K562 (cell line): ENCODE results near the gene MYL11. TPM values are rescaled to one million over a fixed set of nuclear protein-coding genes. Genes with fewer than 3 reads are reported as not detected.

ENCODE experiments used
- ATAC-seq: fragments of 200-7000 bp; cut with Tn5 transposase; 3 replicates; pipeline ENCODE4 v1.9.1; 2020; ENCODE audit warnings: moderate library complexity
- BruUV-seq: library from RNA; stranded (reverse); fragments of 400-500 nt; replicated peaks from 2 replicates; lab custom pipeline; 2021; lab: Mats Ljungman, UMichigan
- CTCF ChIA-PET: fragments of 300-600 bp; formaldehyde crosslinking; extraction: SDS; loops from one replicate; lab custom pipeline; 2021; ENCODE audit warnings: low intra/inter-chr PET ratio; lab: Yijun Ruan, JAX
- POLR2A ChIA-PET: fragments of 300-600, 350-650 bp; sonication (Branson Sonifier 250); formaldehyde crosslinking; extraction: SDS; loops from one replicate; lab custom pipeline; 2021; ENCODE audit warnings: antibody characterized with exemption, inconsistent platforms; lab: Yijun Ruan, JAX
- DNase-seq, 4 experiments: peaks; one replicate each; pipeline versions ENCODE4 v3.0.0 to v3.0.0-alpha.2; 2011 to 2018; ENCODE audit warnings: low spot score in 3 of 4, mixed read lengths in 3 of 4; ENCODE audit errors: extremely low read depth in 1 of 4
- FAIRE-seq: peaks from 2 replicates; lab custom pipeline; 2011; peaks lifted over from hg19 to GRCh38; lab: Jason Lieb, UNC
- H2AFZ ChIP-seq: 2 replicates; pipeline ENCODE4 v1.6.0; 2011; ENCODE audit warnings: low read depth, low read length, control low read depth, inconsistent platforms
- H3K27ac ChIP-seq: fragments of 200-600 bp; 3 replicates; pipeline ENCODE4 v1.8.0; 2011; ENCODE audit warnings: low read depth, mild to moderate bottlenecking, control low read depth, inconsistent platforms, low read length, moderate library complexity, mixed read lengths; ENCODE audit errors: extremely low read depth
- H3K27me3 ChIP-seq, 2 experiments: fragments of 300-600 bp in 1 of 2; 2 replicates in 1 of 2; 3 replicates in 1 of 2; pipeline versions ENCODE4 v1.6.0 to v1.8.0; 2011; ENCODE audit warnings: inconsistent platforms in 2 of 2, low read length in 2 of 2, mild to moderate bottlenecking in 1 of 2, mixed read lengths in 1 of 2, moderate library complexity in 1 of 2; ENCODE audit not compliant: control insufficient read depth in 2 of 2, insufficient read depth in 2 of 2
- H3K36me3 ChIP-seq: fragments of 300-600 bp; 3 replicates; pipeline ENCODE4 v1.8.0; 2011; ENCODE audit warnings: mild to moderate bottlenecking, low read length, inconsistent platforms; ENCODE audit not compliant: control insufficient read depth, insufficient read depth
- H3K4me1 ChIP-seq, 2 experiments: fragments of 200-600 bp in 1 of 2; replicated peaks in 1 of 2; 2 replicates in 1 of 2; 3 replicates in 1 of 2; pipeline versions ENCODE4 v1.5.1 to v1.8.0; 2011; ENCODE audit warnings: inconsistent platforms in 2 of 2, low read length in 2 of 2, mild to moderate bottlenecking in 1 of 2, mixed read lengths in 1 of 2, moderate library complexity in 1 of 2; ENCODE audit not compliant: control insufficient read depth in 2 of 2, insufficient read depth in 2 of 2
- H3K4me2 ChIP-seq: 2 replicates; pipeline ENCODE4 v1.6.1; 2011; ENCODE audit warnings: low read length, control low read depth, inconsistent platforms, mixed read lengths; ENCODE audit not compliant: insufficient read depth
- H3K4me3 ChIP-seq: fragments of 200-600 bp; sonication (generic), shearing (Covaris generic); 2 replicates; pipeline ENCODE4 v1.5.1; 2016; ENCODE audit warnings: control low read depth, inconsistent platforms
- H3K79me2 ChIP-seq: fragments of 200-600 bp; 3 replicates; pipeline ENCODE4 v1.8.0; 2011; ENCODE audit warnings: low read length, inconsistent platforms; ENCODE audit not compliant: control insufficient read depth, insufficient read depth
- H3K9ac ChIP-seq, 2 experiments: 2 replicates each; pipeline versions ENCODE4 v1.6.0 to v1.6.1; 2011; ENCODE audit warnings: low read depth in 2 of 2, low read length in 2 of 2, control low read depth in 1 of 2, inconsistent platforms in 1 of 2, mild to moderate bottlenecking in 1 of 2, mixed read lengths in 1 of 2; ENCODE audit not compliant: insufficient read depth in 1 of 2
- H3K9me1 ChIP-seq: one replicate; pipeline ENCODE4 v1.6.0; 2011; ENCODE audit warnings: inconsistent platforms, mild to moderate bottlenecking, low read length, moderate library complexity; ENCODE audit not compliant: control insufficient read depth, insufficient read depth
- H3K9me3 ChIP-seq: replicated peaks from 2 replicates; pipeline ENCODE4 v1.5.1; 2011; ENCODE audit warnings: low read depth, low read length, inconsistent platforms; ENCODE audit not compliant: control insufficient read depth, insufficient read depth
- H4K20me1 ChIP-seq: replicated peaks from 2 replicates; pipeline ENCODE4 v1.6.1; 2011; ENCODE audit warnings: low read length, inconsistent platforms, mixed read lengths; ENCODE audit not compliant: control insufficient read depth, insufficient read depth
- FOXK1 ChIP-seq: sonication (generic); formaldehyde crosslinking; IDR thresholded peaks from 2 replicates; pipeline ENCODE4 v1.8.0; 2022; ENCODE audit warnings: missing genetic modification reagents, mild to moderate bottlenecking, borderline replicate concordance
- KAT7 ChIP-seq: sonication (generic); formaldehyde crosslinking; IDR thresholded peaks from 2 replicates; pipeline ENCODE4 v1.8.0; 2022; ENCODE audit warnings: missing genetic modification reagents, mild to moderate bottlenecking, borderline replicate concordance
- POLR2A ChIP-seq: fragments of 450-650 bp; conservative IDR thresholded peaks from 2 replicates; pipeline ENCODE4 v1.6.1; 2016
- ZNF830 ChIP-seq: fragments of 250-450 bp; sonication (Bioruptor Pico); IDR thresholded peaks from 2 replicates; pipeline ENCODE4 v1.5.0; 2021; ENCODE audit warnings: mild to moderate bottlenecking
- WGBS: fragments of 100-300 bp; shearing (Covaris generic); methylation state at CpG from one replicate; pipeline ENCODE4 v1.1.6; 2016; ENCODE audit warnings: low coverage, mixed read lengths; ENCODE audit not compliant: insufficient coverage; ENCODE audit errors: missing lambda C conversion rate; 5-methylcytosine and 5-hydroxymethylcytosine counted together
- in situ Hi-C: fragments of 300-500 bp; cut with MboI; formaldehyde crosslinking; loops from 4 replicates; pipeline ENCODE4 v1.15.0; 2018; ENCODE audit warnings: inconsistent platforms, mixed read lengths
- intact Hi-C: fragments of 100-400 bp; cut with micrococcal nuclease; formaldehyde crosslinking; loops from 2 replicates; pipeline ENCODE4 v1.14.2; 2022
- polyA plus RNA-seq, 8 experiments: library from polyadenylated mRNA; depleted of rRNA in 4 of 8; stranded (reverse) in 5 of 8; unstranded in 3 of 8; fragments of >200 nt; fragmentation: Nextera tagmentation in 2 of 8; fragmentation: Illumina TruSeq in 1 of 8; extraction: Ambion mirVana in 2 of 8; extraction: Trizol in 1 of 8; gene quantifications; 2 replicates each; pipeline versions ENCODE4 v1.2.1 to v1.2.3, GENCODE V29; 2011 to 2014; ENCODE audit warnings: inconsistent platforms in 1 of 8, missing spikeins in 1 of 8
- small RNA-seq: library from RNA; depleted of rRNA; stranded (forward); fragments of <200 nt; gene quantifications from one replicate; pipeline ENCODE3, GENCODE V24; 2014
- total RNA-seq, 7 experiments: library from RNA; depleted of rRNA in 6 of 7; stranded (reverse); fragments of >200 nt in 6 of 7; fragmentation: Illumina TruSeq in 2 of 7; extraction: Trizol in 2 of 7; gene quantifications; 2 replicates each; pipeline versions ENCODE4 v1.2.1 to v1.2.3, GENCODE V29; 2011 to 2021; ENCODE audit warnings: low replicate concordance in 1 of 7

The MYL11 gene
- total and polyA plus RNA-seq, 9 of the 15 experiments (the other 6 are each of a cell fraction or from before 2014, with no cell fraction given): 0.31 to 1.5 (median 0.73) TPM; not detected in 4

DNA sequence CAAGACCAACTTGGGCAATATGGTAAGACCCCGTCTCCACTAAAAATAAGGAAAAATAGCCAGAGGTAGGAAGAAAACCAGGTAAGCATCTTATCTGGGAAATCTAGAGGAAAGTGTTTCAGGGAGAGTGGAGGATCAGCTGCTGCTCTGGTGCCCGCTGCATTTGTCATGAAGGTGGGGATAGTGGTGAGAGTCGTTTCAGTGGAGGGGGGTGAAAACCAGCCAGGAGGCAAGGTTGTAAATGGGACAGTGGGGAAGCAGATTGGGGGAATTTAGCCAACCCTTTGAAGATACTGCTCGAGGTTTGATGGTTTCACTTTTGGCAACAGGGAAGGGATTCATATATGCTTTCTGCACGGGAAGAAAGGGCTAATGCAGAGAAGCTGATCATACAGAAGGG lies 46.4 kb downstream of the MYL11 start:
- CTCF ChIA-PET: no interaction called here
- H3K4me2 ChIP-seq: no peak overlapping the region
- WGBS: 84% methylated on average over 5 of the region's 5 CpGs
- intact Hi-C loops: no loop called here
- in situ Hi-C loops: no loop called here
- H3K36me3 ChIP-seq: peaks cover 79% of the 10 kb centered on the region
- H3K9me1 ChIP-seq: no peaks in the 10 kb centered on the region
- H3K9ac ChIP-seq: no peak overlapping the region
- TF ChIP-seq KAT7: no peak
- TF ChIP-seq ZNF830 (CRISPR knock-in tag): no peak
- TF ChIP-seq FOXK1: no peak
- TF ChIP-seq POLR2A: peak; percentile 25; the same call in 1 of the 2 replicates
- no peak overlapping the region for H2AFZ ChIP-seq
- BruUV-seq: no TSS peak
- H3K4me1 ChIP-seq: peaks cover 0 to 7% of the 10 kb centered on the region in 2 experiments; a peak in 1 of 5 replicates
- no peaks in the 10 kb centered on the region for H3K27me3 ChIP-seq
- ATAC-seq (no peak), DNase-seq (no peak), FAIRE-seq (no peak)
- POLR2A ChIA-PET: interaction anchor here (0.7 to 1.5 kb wide), 2 partner anchors 9 to 569 kb away, joined by 3 to 4 read pairs; partner anchors contain the start of gene DCTPP1
- no peaks in the 10 kb centered on the region for H3K9me3 ChIP-seq
- H4K20me1 ChIP-seq: no peaks in the 10 kb centered on the region
- H3K4me3 ChIP-seq: no peak overlapping the region
- peaks cover 14% of the 10 kb centered on the region for H3K79me2 ChIP-seq
- H3K27ac ChIP-seq: no peak overlapping the region

Small RNAs within 50 kb of the gene (small RNA-seq; reads per million reads assigned to genes)
- 3.8 reads per million, percentile 90 among the genes with 10 or more reads in this experiment for gene RF00406

Other genes starting within 250 kb of the MYL11 start
Only the 7 nearest of the 19 such genes appear.
- gene CD2BP2, start 19.5 kb upstream of the MYL11 start, total RNA-seq (2014; rRNA removed): 33.1 and 34.0 TPM in 2 replicates
- 28.7 and 35.6 TPM in 2 replicates for gene CD2BP2, start 19.5 kb upstream of the MYL11 start, total RNA-seq (2014; rRNA removed; fragmentation: Illumina TruSeq; extraction: Trizol)
- gene CD2BP2, start 19.5 kb upstream of the MYL11 start, total RNA-seq (2015; rRNA removed; fragmentation: Illumina TruSeq; extraction: Trizol): 37.3 and 38.0 TPM in 2 replicates
- gene CD2BP2, start 19.5 kb upstream of the MYL11 start, total RNA-seq (2021): 40.8 and 51.1 TPM in 2 replicates
- 21.5 and 25.8 TPM in 2 replicates for gene CD2BP2, start 19.5 kb upstream of the MYL11 start, polyA plus RNA-seq (2011; rRNA removed)
- gene CD2BP2, start 19.5 kb upstream of the MYL11 start, polyA plus RNA-seq (2014; fragmentation: Illumina TruSeq; extraction: Trizol): 30.1 and 32.8 TPM in 2 replicates
- 1 to 10 TPM; 3.9 to 5.0 TPM for gene CD2BP2, start 19.5 kb upstream of the MYL11 start, polyA plus RNA-seq (2014; fragmentation: Nextera tagmentation; extraction: Ambion mirVana)
- 41.0 and 46.6 TPM in 2 replicates for gene CD2BP2, start 19.5 kb upstream of the MYL11 start, polyA plus RNA-seq (2014; rRNA removed)
- 28.9 and 37.9 TPM in 2 replicates for gene TBC1D10B, start 4.3 kb upstream of the MYL11 start, total RNA-seq (2014; rRNA removed)
- 11.9 and 12.6 TPM in 2 replicates for gene TBC1D10B, start 4.3 kb upstream of the MYL11 start, total RNA-seq (2014; rRNA removed; fragmentation: Illumina TruSeq; extraction: Trizol)
- 16.9 and 17.5 TPM in 2 replicates for gene TBC1D10B, start 4.3 kb upstream of the MYL11 start, total RNA-seq (2015; rRNA removed; fragmentation: Illumina TruSeq; extraction: Trizol)
- 52.1 and 55.4 TPM in 2 replicates for gene TBC1D10B, start 4.3 kb upstream of the MYL11 start, total RNA-seq (2021)
- 11.5 and 13.7 TPM in 2 replicates for gene TBC1D10B, start 4.3 kb upstream of the MYL11 start, polyA plus RNA-seq (2011; rRNA removed)
- gene TBC1D10B, start 4.3 kb upstream of the MYL11 start, polyA plus RNA-seq (2014; fragmentation: Illumina TruSeq; extraction: Trizol): 24.4 and 28.4 TPM in 2 replicates
- gene TBC1D10B, start 4.3 kb upstream of the MYL11 start, polyA plus RNA-seq (2014; fragmentation: Nextera tagmentation; extraction: Ambion mirVana): 1 to 10 TPM; 2.2 to 2.3 TPM
- 24.0 and 27.9 TPM in 2 replicates for gene TBC1D10B, start 4.3 kb upstream of the MYL11 start, polyA plus RNA-seq (2014; rRNA removed)
- 2.3 and 3.0 TPM in 2 replicates for gene SEPTIN1, start 7.8 kb downstream of the MYL11 start, total RNA-seq (2014; rRNA removed)
- gene SEPTIN1, start 7.8 kb downstream of the MYL11 start, total RNA-seq (2014; rRNA removed; fragmentation: Illumina TruSeq; extraction: Trizol): 1.2 TPM in 2 replicates
- 0.69 and 0.72 TPM in 2 replicates for gene SEPTIN1, start 7.8 kb downstream of the MYL11 start, total RNA-seq (2015; rRNA removed; fragmentation: Illumina TruSeq; extraction: Trizol)
- 4.2 and 5.6 TPM in 2 replicates for gene SEPTIN1, start 7.8 kb downstream of the MYL11 start, total RNA-seq (2021)
- gene SEPTIN1, start 7.8 kb downstream of the MYL11 start, polyA plus RNA-seq (2011; rRNA removed): 2.1 and 2.3 TPM in 2 replicates
- 0.94 and 3.0 TPM in 2 replicates for gene SEPTIN1, start 7.8 kb downstream of the MYL11 start, polyA plus RNA-seq (2014; fragmentation: Illumina TruSeq; extraction: Trizol)
- gene SEPTIN1, start 7.8 kb downstream of the MYL11 start, polyA plus RNA-seq (2014; fragmentation: Nextera tagmentation; extraction: Ambion mirVana): under 1 TPM in 1 of 2 experiments, not detected in 1; 0.23 TPM
- 4.5 and 5.1 TPM in 2 replicates for gene SEPTIN1, start 7.8 kb downstream of the MYL11 start, polyA plus RNA-seq (2014; rRNA removed)
- gene ZNF48, start 20.6 kb downstream of the MYL11 start, total RNA-seq (2014; rRNA removed): 8.6 and 10.8 TPM in 2 replicates
- 3.3 and 3.4 TPM in 2 replicates for gene ZNF48, start 20.6 kb downstream of the MYL11 start, total RNA-seq (2014; rRNA removed; fragmentation: Illumina TruSeq; extraction: Trizol)
- gene ZNF48, start 20.6 kb downstream of the MYL11 start, total RNA-seq (2015; rRNA removed; fragmentation: Illumina TruSeq; extraction: Trizol): 7.4 and 7.7 TPM in 2 replicates
- gene ZNF48, start 20.6 kb downstream of the MYL11 start, total RNA-seq (2021): 9.0 and 11.6 TPM in 2 replicates
- 3.6 and 4.7 TPM in 2 replicates for gene ZNF48, start 20.6 kb downstream of the MYL11 start, polyA plus RNA-seq (2011; rRNA removed)
- 4.6 and 8.2 TPM in 2 replicates for gene ZNF48, start 20.6 kb downstream of the MYL11 start, polyA plus RNA-seq (2014; fragmentation: Illumina TruSeq; extraction: Trizol)
- under 1 TPM; 0.38 to 0.46 TPM for gene ZNF48, start 20.6 kb downstream of the MYL11 start, polyA plus RNA-seq (2014; fragmentation: Nextera tagmentation; extraction: Ambion mirVana)
- gene ZNF48, start 20.6 kb downstream of the MYL11 start, polyA plus RNA-seq (2014; rRNA removed): 5.8 and 6.0 TPM in 2 replicates
- 11.2 and 12.2 TPM in 2 replicates for gene ZNF771, start 32.8 kb downstream of the MYL11 start, total RNA-seq (2014; rRNA removed)
- gene ZNF771, start 32.8 kb downstream of the MYL11 start, total RNA-seq (2014; rRNA removed; fragmentation: Illumina TruSeq; extraction: Trizol): 3.2 and 3.6 TPM in 2 replicates
- 3.8 and 4.4 TPM in 2 replicates for gene ZNF771, start 32.8 kb downstream of the MYL11 start, total RNA-seq (2015; rRNA removed; fragmentation: Illumina TruSeq; extraction: Trizol)
- gene ZNF771, start 32.8 kb downstream of the MYL11 start, total RNA-seq (2021): 11.6 and 11.9 TPM in 2 replicates
- gene ZNF771, start 32.8 kb downstream of the MYL11 start, polyA plus RNA-seq (2011; rRNA removed): 4.3 and 5.1 TPM in 2 replicates
- gene ZNF771, start 32.8 kb downstream of the MYL11 start, polyA plus RNA-seq (2014; fragmentation: Illumina TruSeq; extraction: Trizol): 2.9 and 3.2 TPM in 2 replicates
- gene ZNF771, start 32.8 kb downstream of the MYL11 start, polyA plus RNA-seq (2014; fragmentation: Nextera tagmentation; extraction: Ambion mirVana): 1 to 10 TPM; 1.5 to 1.7 TPM
- gene ZNF771, start 32.8 kb downstream of the MYL11 start, polyA plus RNA-seq (2014; rRNA removed): 8.3 and 12.6 TPM in 2 replicates
- 74.2 and 79.0 TPM in 2 replicates for gene DCTPP1, start 55.2 kb downstream of the MYL11 start, total RNA-seq (2014; rRNA removed)
- gene DCTPP1, start 55.2 kb downstream of the MYL11 start, total RNA-seq (2014; rRNA removed; fragmentation: Illumina TruSeq; extraction: Trizol): 61.2 and 61.3 TPM in 2 replicates
- 67.4 and 75.0 TPM in 2 replicates for gene DCTPP1, start 55.2 kb downstream of the MYL11 start, total RNA-seq (2015; rRNA removed; fragmentation: Illumina TruSeq; extraction: Trizol)
- gene DCTPP1, start 55.2 kb downstream of the MYL11 start, total RNA-seq (2021): 124 and 129 TPM in 2 replicates
- gene DCTPP1, start 55.2 kb downstream of the MYL11 start, polyA plus RNA-seq (2011; rRNA removed): 107 and 120 TPM in 2 replicates
- 108 and 130 TPM in 2 replicates for gene DCTPP1, start 55.2 kb downstream of the MYL11 start, polyA plus RNA-seq (2014; fragmentation: Illumina TruSeq; extraction: Trizol)
- 10 to 100 TPM; 45.0 to 80.6 TPM for gene DCTPP1, start 55.2 kb downstream of the MYL11 start, polyA plus RNA-seq (2014; fragmentation: Nextera tagmentation; extraction: Ambion mirVana)
- gene DCTPP1, start 55.2 kb downstream of the MYL11 start, polyA plus RNA-seq (2014; rRNA removed): 132 and 138 TPM in 2 replicates
- 31.6 and 42.6 TPM in 2 replicates for gene SEPHS2, start 71.1 kb downstream of the MYL11 start, total RNA-seq (2014; rRNA removed)
- gene SEPHS2, start 71.1 kb downstream of the MYL11 start, total RNA-seq (2014; rRNA removed; fragmentation: Illumina TruSeq; extraction: Trizol): 41.2 and 43.8 TPM in 2 replicates
- 38.2 and 43.4 TPM in 2 replicates for gene SEPHS2, start 71.1 kb downstream of the MYL11 start, total RNA-seq (2015; rRNA removed; fragmentation: Illumina TruSeq; extraction: Trizol)
- gene SEPHS2, start 71.1 kb downstream of the MYL11 start, total RNA-seq (2021): 84.0 and 87.3 TPM in 2 replicates
- 73.4 and 90.6 TPM in 2 replicates for gene SEPHS2, start 71.1 kb downstream of the MYL11 start, polyA plus RNA-seq (2011; rRNA removed)
- 62.3 and 74.6 TPM in 2 replicates for gene SEPHS2, start 71.1 kb downstream of the MYL11 start, polyA plus RNA-seq (2014; fragmentation: Illumina TruSeq; extraction: Trizol)
- 10 to 100 TPM; 20.9 to 21.3 TPM for gene SEPHS2, start 71.1 kb downstream of the MYL11 start, polyA plus RNA-seq (2014; fragmentation: Nextera tagmentation; extraction: Ambion mirVana)
- 80.0 and 80.2 TPM in 2 replicates for gene SEPHS2, start 71.1 kb downstream of the MYL11 start, polyA plus RNA-seq (2014; rRNA removed)